Measurements from ENCODE around the gene BCAS3. TPM values are rescaled to one million over a fixed set of nuclear protein-coding genes. Genes with fewer than 3 reads are reported as not detected.

BCAS3 gene
- total and polyA plus RNA-seq, 10 donors: 3.7 to 56.0 (median 42.3) TPM

- 82 to 94% (median 88%) methylated on average over 2 of the region's 2 CpGs for WGBS, 5 donors
Measured at GRCh38 chr17:61149862-61150362, 472.3 kb downstream of the BCAS3 start.

GRCh38 chr17:61150686-61151299, 473.1 kb downstream of the BCAS3 start:
- intact Hi-C loops (cut with DNase I; ENCODE audit: low total_unique reads): no loop called here
- 58 to 90% (median 67%) methylated on average over 3 of the region's 3 CpGs for WGBS, 5 donors
- no peak overlapping the region for H3K4me3 ChIP-seq

More at GRCh38 chr17:61149862-61150362, 472.3 kb downstream of the BCAS3 start:
- H3K4me3 ChIP-seq: no peak overlapping the region
- no peaks in the 10 kb centered on the region for H3K27me3 ChIP-seq (replicated peaks in 1 of 7)
- H3K36me3 ChIP-seq: no peaks in the 10 kb centered on the region
- intact Hi-C loops (cut with DNase I; ENCODE audit: low total_unique reads): no loop called here
- H3K27ac ChIP-seq: no peak overlapping the region
- TF ChIP-seq POLR2A (IDR thresholded peaks at IDR 0.05) (no peak), POLR2AphosphoS5 (IDR thresholded peaks at IDR 0.05) (no peak), CTCF (IDR thresholded peaks at IDR 0.05 in 8 of 11, conservative IDR thresholded peaks at IDR 0.05 in 3 of 11) (no peak)
- H3K9me3 ChIP-seq: no peaks in the 10 kb centered on the region
- no peak for DNase-seq
- H3K4me1 ChIP-seq: peaks cover 0 to 37% (median 11%) of the 10 kb centered on the region in 6 donors

GRCh38 chr17:61152898-61153297, 475.2 kb downstream of the BCAS3 start:
- H3K36me3 ChIP-seq: no peaks in the 10 kb centered on the region
- no peaks in the 10 kb centered on the region for H3K9me3 ChIP-seq
- 86 to 100% (median 95%) methylated on average over 1 of the region's 1 CpG for WGBS, 5 donors
- TF ChIP-seq CTCF (IDR thresholded peaks at IDR 0.05 in 8 of 11, conservative IDR thresholded peaks at IDR 0.05 in 3 of 11): no peak
- TF ChIP-seq POLR2A (IDR thresholded peaks at IDR 0.05): no peak
- peaks cover 0 to 28% (median 0%) of the 10 kb centered on the region in 6 donors for H3K4me1 ChIP-seq
- H3K27me3 ChIP-seq (replicated peaks in 1 of 7): no peaks in the 10 kb centered on the region
- H3K27ac ChIP-seq: no peak overlapping the region
- no peak for DNase-seq
- intact Hi-C loops (cut with DNase I; ENCODE audit: low total_unique reads): no loop called here
- no peak overlapping the region for H3K4me3 ChIP-seq

More at GRCh38 chr17:61150686-61151299, 473.1 kb downstream of the BCAS3 start:
- H3K4me1 ChIP-seq: peaks cover 0 to 28% (median 2%) of the 10 kb centered on the region in 6 donors
- H3K36me3 ChIP-seq: no peaks in the 10 kb centered on the region
- H3K27ac ChIP-seq: no peak overlapping the region
- no peak for DNase-seq
- TF ChIP-seq POLR2A (IDR thresholded peaks at IDR 0.05) (no peak), CTCF (IDR thresholded peaks at IDR 0.05 in 8 of 11, conservative IDR thresholded peaks at IDR 0.05 in 3 of 11) (no peak), POLR2AphosphoS5 (IDR thresholded peaks at IDR 0.05) (no peak)
- no peaks in the 10 kb centered on the region for H3K27me3 ChIP-seq (replicated peaks in 1 of 7)
- no peaks in the 10 kb centered on the region for H3K9me3 ChIP-seq

GRCh38 chr17:61155590-61156237, 478.1 kb downstream of the BCAS3 start:
- Histone ChIP-seq H3K9me3 (no peaks in the 10 kb centered on the region), H3K4me3 (no peak overlapping the region), H3K4me1 (peaks cover 0 to 16% (median 2%) of the 10 kb centered on the region in 6 donors), H3K27ac (no peak overlapping the region), H3K27me3 (replicated peaks in 1 of 7) (no peaks in the 10 kb centered on the region), H3K36me3 (no peaks in the 10 kb centered on the region)
- WGBS, 5 donors: 95 to 98% (median 97%) methylated on average over 4 of the region's 4 CpGs
- intact Hi-C loops (cut with DNase I; ENCODE audit: low total_unique reads): no loop called here
- no peak for DNase-seq
- TF ChIP-seq POLR2AphosphoS5 (IDR thresholded peaks at IDR 0.05) (no peak), POLR2A (IDR thresholded peaks at IDR 0.05) (no peak)

Data from spleen (tissue), 11 donors.